ENCODE data around the gene REM1. TPM values are rescaled to one million over a fixed set of nuclear protein-coding genes. Genes with fewer than 3 reads are reported as not detected.
"Not testable (repeated sequence)": the region's sequence is repeated elsewhere in the genome, so short reads cannot be mapped to it uniquely, and the experiment has no call there.

Gene REM1
- 1 to 10 TPM; 5.2 to 6.7 TPM for total RNA-seq
- long read RNA-seq, donor 1, partial matches to known transcripts: 1 of 3 reads
- long read RNA-seq, donor 1, other reads (novel, unspliced or antisense): 0 of 3 reads
- long read RNA-seq, donor 2, transcript REM1-201 (5 exons, 1,665 nt): major isoform, 45 of 76 reads
- long read RNA-seq, donor 2, partial matches to known transcripts: 14 of 76 reads
- long read RNA-seq, donor 2, other reads (novel, unspliced or antisense): 17 of 76 reads

GRCh38 chr20:31474758-31475427 lies at the start of gene REM1, which contains the start of gene DEFB124:
Gene REM1 (plus strand): TSS chr20:31475288. CDS start chr20:31476446, 1,158 bp downstream.
Gene DEFB124 (minus strand): TSS chr20:31475127. CDS start chr20:31473013, 2,114 bp downstream.
- intact Hi-C loops (cut with DNase I): no loop called here
- DNase-seq (ENCODE audit: low spot score): no peak

DNA sequence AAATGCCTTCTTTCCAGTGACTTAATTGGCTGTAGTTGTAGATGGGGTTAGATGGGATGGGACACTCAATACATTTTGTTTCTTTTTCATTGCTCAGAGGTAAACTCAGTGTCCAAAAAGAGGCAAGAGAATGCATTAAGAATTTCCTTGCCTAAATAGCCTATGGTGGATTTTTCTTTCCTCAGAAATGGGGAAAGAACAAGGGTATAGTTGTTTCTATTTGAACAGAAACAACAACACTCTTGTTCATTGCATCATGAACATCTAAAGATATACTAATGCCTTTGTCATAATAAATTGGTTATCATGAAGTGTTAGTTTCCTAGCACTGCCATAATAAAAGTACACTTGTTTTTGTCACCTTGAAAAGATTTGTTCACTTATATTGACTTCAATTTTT lies 49.3 kb upstream of the REM1 start:
- intact Hi-C loops (cut with DNase I): no loop called here
- DNase-seq (ENCODE audit: low spot score): no peak

DNA sequence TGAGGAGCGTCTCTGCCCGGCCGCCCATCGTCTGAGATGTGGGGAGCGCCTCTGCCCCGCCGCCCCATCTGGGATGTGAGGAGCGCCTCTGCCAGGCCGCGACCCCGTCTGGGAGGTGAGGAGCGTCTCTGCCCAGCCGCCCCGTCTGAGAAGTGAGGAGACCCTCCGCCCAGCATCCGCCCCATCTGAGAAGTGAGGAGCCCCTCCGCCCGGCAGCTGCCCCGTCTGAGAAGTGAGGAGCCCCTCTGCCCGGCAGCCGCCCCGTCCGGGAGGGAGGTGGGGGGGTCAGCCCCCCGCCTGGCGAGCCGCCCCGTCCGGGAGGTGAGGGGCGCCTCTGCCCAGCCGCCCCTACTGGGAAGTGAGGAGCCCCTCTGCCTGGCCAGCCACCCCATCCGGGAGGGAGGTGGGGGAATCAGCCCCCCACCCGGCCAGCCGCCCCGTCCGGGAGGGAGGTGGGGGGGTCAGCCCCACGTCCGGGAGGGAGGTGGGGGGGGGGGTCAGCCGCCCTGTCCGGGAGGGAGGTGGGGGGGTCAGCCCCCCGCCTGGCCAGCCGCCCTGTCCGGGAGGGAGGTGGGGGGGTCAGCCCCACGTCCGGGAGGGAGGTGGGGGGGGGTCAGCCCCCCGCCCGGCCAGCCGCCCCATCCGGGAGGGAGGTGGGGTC lies 48.1 kb upstream of the REM1 start:
- intact Hi-C loops (cut with DNase I); DNase-seq (ENCODE audit: low spot score): not testable (repeated sequence)

DNA sequence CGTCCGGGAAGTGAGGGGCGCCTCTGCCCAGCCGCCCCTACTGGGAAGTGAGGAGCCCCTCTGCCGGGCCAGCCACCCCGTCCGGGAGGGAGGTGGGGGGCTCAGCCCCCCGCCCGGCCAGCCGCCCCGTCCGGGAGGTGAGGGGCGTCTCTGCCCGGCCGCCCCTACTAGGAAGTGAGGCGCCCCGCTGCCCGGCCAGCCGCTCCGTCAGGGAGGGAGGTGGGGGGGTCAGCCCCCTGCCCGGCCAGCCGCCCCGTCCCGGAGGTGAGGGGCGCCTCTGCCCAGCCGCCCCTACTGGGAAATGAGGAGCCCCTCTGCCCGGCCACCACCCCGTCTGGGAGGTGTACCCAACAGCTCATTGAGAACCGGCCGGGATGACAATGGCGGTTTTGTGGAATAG lies 47.5 kb upstream of the REM1 start:
- DNase-seq (ENCODE audit: low spot score); intact Hi-C loops (cut with DNase I): not testable (repeated sequence)

DNA sequence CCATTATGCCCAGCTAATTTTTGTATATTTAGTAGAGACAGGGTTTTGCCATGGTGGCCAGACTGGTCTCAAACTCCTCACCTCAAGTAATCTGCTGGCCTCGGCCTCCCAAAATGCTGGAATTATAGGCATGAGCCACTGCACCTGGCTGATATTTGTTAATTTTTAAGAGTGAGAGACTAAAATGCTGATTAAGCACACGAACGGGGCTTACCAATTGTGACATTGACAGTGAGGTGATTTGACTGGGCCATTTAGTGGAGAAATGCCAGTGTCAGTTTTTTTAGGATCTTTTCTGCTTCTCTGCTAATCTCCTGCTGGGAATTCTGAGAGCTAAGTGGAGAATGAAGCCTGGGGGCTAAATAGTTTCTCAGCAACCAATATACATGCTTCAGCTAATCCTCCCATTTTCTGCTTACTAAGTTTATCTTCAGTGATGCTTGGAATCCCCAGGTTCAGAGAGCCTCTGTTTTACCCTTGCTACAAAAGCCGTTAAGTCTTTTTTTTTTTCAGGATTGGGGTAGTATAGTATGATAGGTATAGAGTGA lies 44.4 kb upstream of the REM1 start:
- intact Hi-C loops (cut with DNase I): no loop called here
- DNase-seq (ENCODE audit: low spot score): no peak

GRCh38 chr20:31440012-31440659 lies 35.0 kb upstream of the REM1 start, which contains the start of gene DEFB123:
Gene DEFB123 (plus strand): TSS chr20:31440632. CDS start chr20:31440699, 67 bp downstream.
- DNase-seq (ENCODE audit: low spot score): no peak
- intact Hi-C loops (cut with DNase I): no loop called here

- DNase-seq (ENCODE audit: low spot score): no peak
- intact Hi-C loops (cut with DNase I): no loop called here
Measured at GRCh38 chr20:31446084-31446819, 28.8 kb upstream of the REM1 start.

GRCh38 chr20:31449511-31450414 lies 25.3 kb upstream of the REM1 start:
- intact Hi-C loops (cut with DNase I): no loop called here
- no peak for DNase-seq (ENCODE audit: low spot score)

DNA sequence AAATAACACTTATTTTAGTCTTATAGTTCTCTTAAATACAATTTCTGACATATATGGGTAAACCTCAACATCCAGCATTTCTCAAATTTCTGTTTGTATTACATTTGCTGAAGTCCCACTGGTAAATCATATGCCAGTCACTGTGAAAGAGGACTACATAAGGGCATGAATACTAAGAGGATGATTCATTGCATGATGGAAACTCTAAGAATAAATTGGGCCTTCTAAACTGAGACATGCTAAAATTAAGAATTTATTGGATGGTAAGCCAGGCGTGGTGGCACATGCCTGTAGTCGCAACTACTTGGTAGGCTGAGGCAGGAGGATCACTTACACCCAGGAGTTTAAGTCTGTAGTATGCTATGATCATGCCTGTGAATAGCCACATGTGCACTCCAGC lies 22.5 kb upstream of the REM1 start:
- no peak for DNase-seq (ENCODE audit: low spot score)
- intact Hi-C loops (cut with DNase I): no loop called here

GRCh38 chr20:31454361-31454760 lies 20.7 kb upstream of the REM1 start:
- intact Hi-C loops (cut with DNase I): no loop called here
- no peak for DNase-seq (ENCODE audit: low spot score)

DNA sequence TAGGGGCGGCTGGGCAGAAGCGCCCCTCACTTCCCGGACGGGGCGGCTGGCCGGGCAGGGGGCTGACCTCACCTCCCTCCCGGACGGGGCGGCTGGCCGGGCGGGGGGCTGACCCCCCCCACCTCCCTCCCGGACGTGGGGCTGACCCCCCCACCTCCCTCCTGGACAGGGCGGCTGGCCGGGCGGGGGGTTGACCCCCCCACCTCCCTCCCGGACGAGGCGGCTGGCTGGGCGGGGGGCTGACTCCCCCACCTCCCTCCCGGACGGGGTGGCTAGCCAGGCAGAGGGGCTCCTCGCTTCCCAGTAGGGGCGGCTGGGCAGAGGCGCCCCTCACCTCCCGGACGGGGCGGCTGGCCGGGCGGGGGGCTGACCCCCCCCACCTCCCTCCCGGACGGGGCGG lies 4.1 kb upstream of the REM1 start:
- DNase-seq (ENCODE audit: low spot score); intact Hi-C loops (cut with DNase I): not testable (repeated sequence)

GRCh38 chr20:31472395-31473330 lies 2.4 kb upstream of the REM1 start:
- intact Hi-C loops (cut with DNase I): no loop called here
- DNase-seq (ENCODE audit: low spot score): no peak

DNA sequence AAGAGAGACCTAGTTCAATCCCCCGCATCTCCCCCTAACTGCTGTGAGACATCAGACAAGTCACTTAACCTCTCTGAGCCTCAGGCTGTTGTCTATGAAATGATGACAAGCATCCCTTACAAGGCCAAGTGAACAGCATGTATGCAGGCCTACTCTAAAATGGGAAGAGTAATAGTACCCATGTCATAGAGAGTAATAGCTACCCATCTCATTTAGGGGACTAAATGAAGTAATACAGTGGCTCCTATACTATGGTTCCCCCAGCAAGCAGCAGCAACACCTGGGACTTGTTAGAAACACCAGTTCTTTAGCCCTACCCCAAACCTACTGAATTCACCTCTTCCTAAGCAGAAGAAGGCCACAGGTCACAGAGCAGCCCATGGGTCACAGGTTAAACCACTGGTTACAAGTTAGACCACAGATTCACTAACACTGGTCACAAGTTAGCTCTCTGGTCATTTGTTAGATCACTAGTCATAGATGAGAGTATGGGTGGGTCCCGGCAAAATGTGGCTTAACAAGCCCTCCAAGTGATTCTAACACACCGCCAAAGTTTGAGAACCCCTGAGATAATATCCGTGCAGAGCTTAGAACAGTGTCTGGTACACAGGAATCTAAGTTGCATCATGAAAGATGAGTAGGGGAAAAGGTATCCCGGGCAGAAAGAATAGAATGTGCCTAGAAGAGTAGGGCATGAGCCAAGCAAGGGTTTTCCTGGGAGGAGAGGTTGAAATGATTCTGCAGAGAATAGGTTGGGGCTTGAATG lies 1.6 kb upstream of the REM1 start:
- intact Hi-C loops (cut with DNase I): no loop called here

DNA sequence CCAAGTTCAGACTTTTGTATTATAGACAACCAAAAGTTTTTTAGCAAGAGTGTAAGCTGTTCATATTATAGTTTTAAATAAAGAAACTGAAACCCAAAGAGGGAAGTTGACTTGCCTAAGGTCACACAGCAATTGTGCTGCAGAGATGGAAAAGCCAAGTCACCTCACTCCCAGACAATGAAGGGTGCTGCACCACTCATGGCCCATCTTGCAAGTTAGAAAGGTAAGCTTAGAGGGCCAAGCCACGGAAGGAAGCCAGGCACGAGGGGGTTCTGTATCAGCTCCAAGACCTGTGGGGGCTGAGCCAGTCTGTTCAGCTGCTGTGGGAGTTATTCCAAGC lies 1.0 kb upstream of the REM1 start:
- DNase-seq (ENCODE audit: low spot score): no peak
- intact Hi-C loops (cut with DNase I): no loop called here

More for the DNA sequence above, 1.6 kb upstream of the REM1 start:
- DNase-seq (ENCODE audit: low spot score): no peak

GRCh38 chr20:31475472-31476293 lies 595 bp downstream of the REM1 start:
- no peak for DNase-seq (ENCODE audit: low spot score)
- intact Hi-C loops (cut with DNase I): no loop called here

DNA sequence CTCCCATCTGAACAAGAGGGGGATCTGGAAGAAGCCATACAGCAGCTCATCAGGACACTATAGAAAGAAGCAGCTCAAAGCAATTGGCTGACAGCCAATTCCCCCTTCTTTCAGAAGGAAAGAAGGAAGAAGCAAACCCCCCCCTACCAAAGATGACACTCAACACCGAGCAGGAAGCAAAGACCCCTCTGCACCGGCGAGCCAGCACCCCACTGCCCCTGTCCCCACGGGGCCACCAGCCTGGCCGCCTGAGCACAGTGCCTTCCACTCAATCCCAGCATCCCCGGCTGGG lies 1.2 kb downstream of the REM1 start:
- intact Hi-C loops (cut with DNase I): no loop called here
- DNase-seq (ENCODE audit: low spot score): no peak
